ENCODE results near the gene CDK19.

The CDK19 gene

DNA sequence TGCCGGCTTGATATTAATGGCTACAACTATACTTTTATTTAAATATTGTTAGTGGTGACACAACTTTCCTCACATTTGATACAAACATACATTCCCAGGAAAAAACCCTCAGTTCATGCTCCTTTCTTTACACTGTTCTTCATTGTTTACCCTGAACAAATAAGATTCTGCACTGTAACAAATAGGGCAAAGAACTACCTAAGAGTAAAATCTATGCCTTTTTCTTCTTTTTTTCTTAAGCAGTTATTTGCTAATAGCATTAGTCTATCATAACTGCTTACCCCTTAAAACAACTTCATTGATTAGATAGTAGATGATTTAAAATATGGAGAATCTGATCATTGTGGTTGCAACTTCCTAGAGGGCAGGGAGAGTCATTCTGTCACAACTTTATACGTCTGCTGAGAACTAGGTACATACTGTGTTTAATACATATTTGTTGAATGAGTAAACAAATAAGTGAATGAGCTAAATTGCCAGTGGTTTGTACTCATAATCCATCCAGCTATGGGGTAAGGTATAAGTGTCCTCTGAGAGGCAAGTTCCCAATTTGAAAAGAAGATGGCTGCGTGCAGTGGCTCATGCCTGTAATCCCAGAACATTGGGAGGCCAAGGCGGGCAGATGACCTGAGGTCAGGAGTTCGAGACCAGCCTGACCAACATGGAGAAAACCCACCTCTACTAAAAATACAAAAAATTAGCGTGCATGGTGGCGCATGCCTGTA is 161.0 kb downstream of the CDK19 start:
- DNase-seq = no peak

GRCh38 chr6:110653381-110653780 is 161.9 kb downstream of the CDK19 start:
- no peak for DNase-seq

DNA sequence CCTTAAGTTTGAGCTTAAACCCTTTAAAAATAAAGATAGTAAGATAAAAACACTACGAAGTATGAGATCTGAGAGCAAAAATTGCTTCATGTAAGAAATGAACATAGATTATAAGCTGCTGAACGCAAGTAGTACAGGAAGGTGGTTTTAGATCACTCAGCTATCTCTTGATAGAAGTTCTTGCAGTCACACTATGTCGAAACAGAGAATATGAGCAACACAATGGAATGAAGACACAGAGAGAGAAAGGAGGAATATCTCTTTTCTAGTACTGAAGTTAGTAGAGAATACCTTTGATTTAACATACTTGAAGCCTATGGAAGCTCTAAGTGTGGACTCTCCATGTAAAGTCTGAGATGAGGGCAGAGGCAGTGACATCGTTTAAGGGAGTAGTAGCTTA is 162.7 kb downstream of the CDK19 start:
- no peak for DNase-seq

DNA sequence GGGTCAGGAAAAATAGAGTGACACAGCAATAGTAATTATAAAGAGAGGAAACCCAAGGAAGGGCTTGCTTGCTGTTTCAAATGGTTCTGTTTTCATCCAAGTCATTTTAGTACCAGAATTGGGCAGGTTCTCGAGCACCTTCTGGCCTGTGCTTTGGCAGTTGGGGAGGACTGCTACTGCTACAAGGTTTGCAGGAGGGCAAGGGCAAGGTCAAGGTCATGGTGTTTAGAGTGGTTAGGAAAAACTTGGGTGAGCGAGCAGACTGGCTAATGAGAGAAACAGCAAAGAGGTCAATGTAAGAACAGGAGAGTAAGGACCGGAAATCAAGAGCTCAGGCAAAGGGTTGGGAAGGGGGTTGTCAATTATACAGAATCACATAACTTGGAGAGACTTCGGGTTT is 164.5 kb downstream of the CDK19 start:
- no peak for DNase-seq

- no peak for DNase-seq
Measured at GRCh38 chr6:110649704-110650103, 165.6 kb downstream of the CDK19 start.

DNA sequence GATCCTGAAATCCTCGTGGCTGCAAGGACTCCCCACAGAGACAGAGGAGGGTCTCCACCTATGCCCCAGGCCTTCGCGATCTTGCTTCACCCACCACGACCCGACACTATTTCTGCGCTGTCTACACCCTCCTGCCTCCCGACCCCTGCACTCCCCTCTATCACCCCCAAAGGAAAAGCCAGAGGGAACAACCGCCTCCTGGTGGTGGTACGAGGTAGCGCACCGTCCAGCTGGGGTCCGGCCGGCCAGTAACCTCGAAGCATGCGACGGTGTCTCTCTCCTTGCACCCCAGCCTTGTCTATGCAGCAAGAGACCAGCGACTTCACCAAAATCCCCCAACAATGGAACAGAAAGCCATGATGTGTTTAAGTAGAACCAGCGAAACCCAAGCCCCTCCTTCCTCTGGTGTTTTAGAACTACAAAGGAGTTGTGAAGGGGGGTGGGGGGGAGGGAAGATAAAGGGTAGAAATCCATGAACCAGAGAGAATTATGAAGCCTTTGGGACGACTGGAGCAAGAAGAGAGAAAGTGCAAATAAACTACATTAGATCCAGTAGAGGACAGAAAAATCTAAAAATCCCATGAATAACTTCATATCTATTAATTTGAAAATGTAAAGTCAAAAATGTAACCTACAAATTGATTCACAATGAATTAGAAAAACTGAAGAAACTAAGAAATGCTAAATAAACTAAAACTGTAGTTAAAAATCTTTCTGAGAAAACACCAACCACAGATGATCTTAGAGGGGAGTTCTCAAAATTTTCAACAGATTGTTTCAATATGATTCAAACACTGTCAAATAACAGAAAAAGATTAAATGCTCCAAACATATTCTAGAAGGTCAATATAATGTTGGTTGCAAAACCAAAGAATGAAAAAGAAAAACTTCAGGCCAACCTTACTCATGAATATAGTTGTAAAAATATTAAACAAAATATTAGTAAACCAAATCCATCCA is 168.0 kb downstream of the CDK19 start:
- no peak for DNase-seq

DNA sequence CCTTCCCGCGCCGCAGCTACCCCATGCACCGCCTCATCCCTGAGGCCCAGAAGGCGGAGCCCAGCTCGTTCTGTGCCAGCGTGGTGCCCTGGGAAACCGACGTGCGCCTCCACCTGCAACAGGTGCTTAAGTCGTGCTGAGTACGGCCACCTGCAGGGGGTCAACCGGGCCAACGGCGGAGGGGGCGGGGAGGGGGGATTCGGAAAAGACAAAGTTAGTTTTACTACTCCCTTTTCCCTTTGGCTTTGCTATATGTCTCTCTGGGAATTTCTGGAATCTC is 168.9 kb downstream of the CDK19 start:
- DNase-seq = no peak

DNA sequence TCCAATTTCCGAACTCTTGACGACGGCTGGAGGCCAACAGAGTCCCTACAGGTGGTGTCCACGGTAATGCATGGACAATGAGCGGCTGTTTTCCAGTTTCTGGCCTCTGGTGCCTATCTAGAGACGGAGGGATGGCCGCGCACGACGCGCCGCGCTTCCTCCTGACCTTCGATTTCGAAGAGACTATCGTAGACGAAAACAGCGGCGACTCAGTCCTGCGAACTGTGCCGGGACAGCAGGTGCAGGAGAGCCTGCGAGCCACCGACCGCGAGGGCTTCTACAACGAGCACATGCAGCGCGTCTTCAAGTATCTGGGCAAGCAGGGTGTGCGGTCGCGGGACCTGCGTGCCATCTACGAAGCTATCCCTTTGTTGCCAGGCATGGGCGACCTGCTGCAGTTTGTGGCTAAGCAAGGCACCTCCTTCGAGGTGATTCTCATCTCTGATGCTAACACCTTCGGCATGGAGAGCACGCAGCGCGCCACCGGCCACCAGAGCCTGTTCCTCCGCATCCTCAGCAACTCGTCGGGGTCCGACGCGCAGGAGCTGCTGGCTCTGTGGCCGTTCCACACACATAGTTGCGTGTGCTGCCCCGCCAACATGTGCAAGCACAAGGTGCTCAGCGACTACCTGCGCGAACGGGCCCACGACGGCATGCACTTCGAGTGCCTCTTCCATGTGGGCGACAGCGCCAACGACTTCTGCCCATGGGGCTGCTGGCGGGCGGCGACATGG is 169.4 kb downstream of the CDK19 start:
- DNase-seq = no peak

DNA sequence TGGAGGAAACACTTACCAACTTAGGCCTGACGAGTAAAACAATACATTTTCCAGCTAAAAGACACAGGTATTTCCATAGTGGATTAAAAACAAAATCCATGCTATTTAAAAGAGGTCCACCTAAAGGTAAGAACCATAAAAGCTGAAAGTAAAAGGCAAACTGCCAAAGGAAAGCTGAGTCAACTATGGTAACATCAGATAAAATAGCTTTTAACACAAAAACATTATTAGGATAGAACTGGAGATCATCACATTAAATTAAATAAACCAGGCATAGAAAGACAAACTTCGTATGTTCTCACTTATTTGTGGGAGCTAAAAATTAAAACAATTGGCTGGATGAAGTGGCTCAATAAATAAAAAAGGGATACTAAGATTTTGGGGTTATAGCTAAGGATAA is 172.1 kb downstream of the CDK19 start:
- DNase-seq = no peak

GRCh38 chr6:110642711-110643110 is 172.6 kb downstream of the CDK19 start:
- DNase-seq = no peak

- no peak for DNase-seq
Measured at GRCh38 chr6:110636781-110637180, 178.5 kb downstream of the CDK19 start.

GRCh38 chr6:110635096-110635495 is 180.2 kb downstream of the CDK19 start:
- DNase-seq = no peak

GRCh38 chr6:110633731-110634213 is 181.5 kb downstream of the CDK19 start:
- DNase-seq = no peak

DNA sequence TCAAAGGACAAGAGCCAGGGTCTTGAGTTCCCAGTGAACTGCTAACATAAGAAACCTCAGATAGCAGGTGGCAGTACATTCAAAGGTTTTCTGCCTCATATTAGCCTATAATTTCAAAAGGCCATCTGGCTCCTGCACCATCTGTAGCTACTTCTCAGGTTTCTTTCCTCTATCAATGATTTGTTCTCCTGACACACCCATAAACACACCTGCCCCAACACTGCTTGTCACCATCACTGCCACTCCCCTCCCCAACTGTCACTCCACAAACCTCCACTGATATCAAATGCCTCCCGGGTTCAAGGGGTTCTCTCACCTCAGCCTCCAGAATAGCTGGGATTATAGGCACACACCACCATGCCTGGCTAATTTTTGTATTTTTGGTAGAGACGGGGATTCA is 186.1 kb downstream of the CDK19 start:
- DNase-seq = no peak

- no peak for DNase-seq
Measured at GRCh38 chr6:110628330-110628729, 186.9 kb downstream of the CDK19 start.

DNA sequence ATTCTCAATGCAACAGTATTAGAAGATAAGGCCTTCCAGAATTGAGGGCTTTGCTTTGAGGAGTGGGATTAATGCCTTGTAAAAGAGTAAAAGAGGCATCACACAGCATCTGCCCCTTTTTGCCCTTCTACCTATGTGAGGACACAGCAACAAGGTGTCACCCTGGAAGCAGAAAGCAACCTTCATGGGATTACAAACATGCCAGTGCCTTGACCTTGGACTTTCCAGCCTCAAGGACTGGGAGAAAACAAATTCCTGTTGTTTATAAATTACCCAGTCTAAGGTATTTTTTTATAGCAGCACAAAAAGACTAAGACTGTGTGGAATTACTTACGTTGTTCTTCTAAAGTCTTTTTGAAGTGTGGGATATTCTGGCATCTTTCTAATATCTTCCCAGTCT is 188.8 kb downstream of the CDK19 start:
- no peak for DNase-seq

DNA sequence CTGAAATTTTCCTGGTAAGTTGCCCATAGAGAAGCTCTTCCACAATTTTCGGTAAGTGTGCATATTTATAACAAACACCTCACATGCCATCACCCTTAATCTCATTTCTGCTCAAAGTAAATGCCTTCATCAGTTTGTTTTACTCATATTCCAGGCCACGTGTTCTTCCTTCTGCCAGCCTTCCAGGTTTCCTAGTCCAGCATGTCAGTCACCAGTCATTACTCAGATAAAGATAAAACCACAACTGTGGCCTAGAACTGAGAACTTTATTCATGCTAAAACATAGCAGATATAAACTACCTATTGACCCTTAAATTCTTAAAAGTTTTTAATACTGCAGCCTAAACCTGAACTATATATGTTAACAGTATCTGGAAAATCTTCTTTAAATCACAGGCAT is 189.4 kb downstream of the CDK19 start:
- DNase-seq = no peak

DNA sequence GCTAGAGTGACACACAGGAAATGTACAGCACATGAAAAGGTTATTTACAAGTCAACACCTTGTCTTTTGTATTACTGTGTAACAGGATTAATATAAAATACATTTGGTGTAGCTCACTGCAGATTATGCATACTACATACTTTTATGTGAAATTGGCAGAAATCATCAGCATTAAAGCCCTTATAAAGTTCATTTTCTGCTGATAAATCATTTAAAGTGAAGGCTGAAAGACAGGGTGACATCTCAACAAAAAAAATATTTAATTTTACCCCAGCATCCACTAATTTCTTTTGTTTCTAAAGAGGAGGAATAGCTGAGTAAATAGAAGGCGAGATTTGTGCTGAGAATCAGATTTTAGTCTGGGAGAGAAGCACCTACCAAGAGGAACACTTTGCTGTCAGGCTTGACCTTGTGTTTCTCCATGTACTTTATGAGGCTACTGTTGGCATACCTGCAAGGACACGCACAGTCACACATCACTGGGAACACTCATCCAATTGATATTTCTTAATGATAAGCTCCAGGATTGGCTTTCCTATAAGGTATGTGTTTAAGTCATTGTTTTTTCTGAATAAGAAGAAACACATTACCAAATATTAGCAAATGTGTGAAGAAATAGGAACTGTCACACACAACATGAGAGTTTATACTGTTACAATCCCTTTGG is 192.2 kb downstream of the CDK19 start:
- no peak for DNase-seq

DNA sequence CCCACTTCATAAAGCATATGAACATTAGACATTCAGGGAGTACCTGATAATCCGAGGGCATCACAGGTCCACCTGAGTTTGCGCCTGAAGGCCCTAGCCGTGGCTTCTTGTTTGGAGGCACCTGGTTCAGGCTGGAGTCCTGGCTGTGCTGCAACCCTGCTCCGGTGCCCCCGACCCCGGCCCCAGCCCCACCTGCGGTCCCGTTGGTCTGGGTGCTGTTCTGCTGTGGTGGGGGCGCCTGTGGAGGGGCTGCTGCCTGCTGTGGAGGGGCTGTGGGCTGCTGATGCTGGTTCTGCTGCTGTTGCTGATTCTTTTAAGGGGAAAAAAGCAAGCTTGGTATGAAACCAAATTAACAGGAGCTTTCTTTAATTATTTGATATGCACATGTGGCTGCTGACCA is 194.2 kb downstream of the CDK19 start:
- DNase-seq = no peak

GRCh38 chr6:110620065-110620464 is 195.2 kb downstream of the CDK19 start:
- DNase-seq = no peak

GRCh38 chr6:110619275-110619908 is 195.9 kb downstream of the CDK19 start:
- no peak for DNase-seq

- no peak for DNase-seq
Measured at GRCh38 chr6:110618591-110619267, 196.5 kb downstream of the CDK19 start.
